GM06990 (cell line): ENCODE results near the gene AUTS2.

Experiments
- DNase-seq: peaks from one replicate; pipeline ENCODE4 v3.0.0-alpha.2; 2011; ENCODE audit not compliant: insufficient read length; ENCODE audit errors: extremely low read depth
- H3K27me3 ChIP-seq: replicated peaks from 2 replicates; pipeline ENCODE4 v1.6.0; 2011; ENCODE audit warnings: low read length; ENCODE audit not compliant: control insufficient read depth, insufficient read depth
- H3K36me3 ChIP-seq: 2 replicates; pipeline ENCODE4 v1.5.1; 2011; ENCODE audit warnings: low read length; ENCODE audit not compliant: control insufficient read depth, insufficient read depth
- H3K4me3 ChIP-seq: replicated peaks from 2 replicates; pipeline ENCODE4 v1.5.1; 2011; ENCODE audit warnings: low read depth, mild to moderate bottlenecking, control low read depth, low read length
- CTCF ChIP-seq: IDR thresholded peaks from 2 replicates; pipeline ENCODE4 v1.5.1; 2011; ENCODE audit warnings: low read length, control low read depth, mild to moderate bottlenecking, inconsistent platforms; ENCODE audit not compliant: insufficient read depth, poor library complexity, severe bottlenecking

The AUTS2 gene

GRCh38 chr7:70635633-70636032 lies 1037.4 kb downstream of the AUTS2 start:
- no peaks in the 10 kb centered on the region for H3K27me3 ChIP-seq
- no peaks in the 10 kb centered on the region for H3K36me3 ChIP-seq
- TF ChIP-seq CTCF: no peak
- no peak for DNase-seq
- H3K4me3 ChIP-seq: no peak overlapping the region

- Histone ChIP-seq H3K36me3 (no peaks in the 10 kb centered on the region), H3K4me3 (no peak overlapping the region), H3K27me3 (no peaks in the 10 kb centered on the region)
- no peak for DNase-seq
- no peak for TF ChIP-seq CTCF
These were observed 1037.9 kb downstream of the AUTS2 start for GRCh38 chr7:70636169-70636568.

GRCh38 chr7:70637726-70638125 lies 1039.5 kb downstream of the AUTS2 start:
- DNase-seq: no peak
- Histone ChIP-seq H3K27me3 (no peaks in the 10 kb centered on the region), H3K4me3 (no peak overlapping the region), H3K36me3 (no peaks in the 10 kb centered on the region)
- no peak for TF ChIP-seq CTCF

- no peaks in the 10 kb centered on the region for H3K36me3 ChIP-seq
- no peak for DNase-seq
These were observed 1040.2 kb downstream of the AUTS2 start for GRCh38 chr7:70638158-70639107.

GRCh38 chr7:70640266-70640833 lies 1042.1 kb downstream of the AUTS2 start:
- no peak for DNase-seq
- no peaks in the 10 kb centered on the region for H3K36me3 ChIP-seq
- TF ChIP-seq CTCF: no peak
- no peak overlapping the region for H3K4me3 ChIP-seq
- no peaks in the 10 kb centered on the region for H3K27me3 ChIP-seq

More at GRCh38 chr7:70638158-70639107, 1040.2 kb downstream of the AUTS2 start:
- TF ChIP-seq CTCF: no peak
- no peak overlapping the region for H3K4me3 ChIP-seq
- H3K27me3 ChIP-seq: no peaks in the 10 kb centered on the region
